Loucy (cell line): ENCODE results near the gene CCDC69.
"Not testable (repeated sequence)": the region's sequence is repeated elsewhere in the genome, so short reads cannot be mapped to it uniquely, and the experiment has no call there.

Source experiments
- H2AFZ ChIP-seq: fragments of 200-600 bp; sonication (generic); 2 replicates; pipeline ENCODE4 v1.6.0; 2016; ENCODE audit warnings: antibody characterized with exemption, mild to moderate bottlenecking, low read length, moderate library complexity
- H3F3A ChIP-seq: fragments of 200-600 bp; 2 replicates; pipeline ENCODE4 v1.6.0; 2016; ENCODE audit warnings: antibody characterized with exemption, low read depth, mild to moderate bottlenecking
- H3K27me3 ChIP-seq: fragments of 200-600 bp; sonication (generic); 2 replicates; pipeline ENCODE4 v1.6.1; 2014; ENCODE audit warnings: low read length, mild to moderate bottlenecking; ENCODE audit not compliant: insufficient read depth, poor library complexity, severe bottlenecking
- H3K36me3 ChIP-seq: fragments of 200-600 bp; sonication (generic); 2 replicates; pipeline ENCODE4 v1.6.1; 2016; ENCODE audit warnings: low read length; ENCODE audit not compliant: insufficient read depth
- H3K4me1 ChIP-seq: fragments of 200-600 bp; sonication (generic); 2 replicates; pipeline ENCODE4 v1.5.1; 2014; ENCODE audit warnings: low read length, mild to moderate bottlenecking; ENCODE audit not compliant: insufficient read depth, poor library complexity, severe bottlenecking
- H3K4me2 ChIP-seq: fragments of 200-600 bp; sonication (generic); 2 replicates; pipeline ENCODE4 v1.6.0; 2014; ENCODE audit warnings: antibody characterized with exemption, low read length, low read depth, mild to moderate bottlenecking; ENCODE audit not compliant: poor library complexity, severe bottlenecking
- H3K4me3 ChIP-seq: fragments of 200-600 bp; sonication (generic); 2 replicates; pipeline ENCODE4 v1.5.1; 2014; ENCODE audit warnings: low read length, mild to moderate bottlenecking, mixed read lengths; ENCODE audit not compliant: poor library complexity, severe bottlenecking
- H3K79me2 ChIP-seq: fragments of 200-600 bp; sonication (generic); 2 replicates; pipeline ENCODE4 v1.6.1; 2014; ENCODE audit warnings: low read length; ENCODE audit not compliant: insufficient read depth
- H3K9ac ChIP-seq: fragments of 200-600 bp; sonication (generic); 2 replicates; pipeline ENCODE4 v1.6.0; 2014; ENCODE audit warnings: mild to moderate bottlenecking, low read depth, low read length, moderate library complexity; ENCODE audit not compliant: poor library complexity, severe bottlenecking
- H3K9me2 ChIP-seq: fragments of 200-600 bp; sonication (generic); replicated peaks from 2 replicates; pipeline ENCODE4 v1.6.1; 2016; ENCODE audit warnings: low read depth, low read length, mixed read lengths
- H3K9me3 ChIP-seq: fragments of 200-600 bp; sonication (generic); 2 replicates; pipeline ENCODE4 v1.6.1; 2014; ENCODE audit warnings: mild to moderate bottlenecking, antibody characterized with exemption, low read length, low read depth; ENCODE audit not compliant: insufficient read depth
- H4K20me1 ChIP-seq: fragments of 200-600 bp; sonication (generic); 2 replicates; pipeline ENCODE4 v1.6.0; 2014; ENCODE audit warnings: antibody characterized with exemption, low read length, mild to moderate bottlenecking; ENCODE audit not compliant: insufficient read depth, poor library complexity, severe bottlenecking
- CTCF ChIP-seq: fragments of 200-600 bp; sonication (generic); conservative IDR thresholded peaks from 2 replicates; pipeline ENCODE4 v1.5.1; 2014; ENCODE audit warnings: mild to moderate bottlenecking, antibody characterized with exemption, low read length
- EZH2phosphoT487 ChIP-seq: fragments of 200-600 bp; IDR thresholded peaks from 2 replicates; pipeline ENCODE4 v1.6.1; 2018; ENCODE audit warnings: antibody characterized with exemption, mild to moderate bottlenecking, moderate library complexity, borderline replicate concordance

CCDC69 gene

GRCh38 chr5:151243564-151243963, 19.7 kb upstream of the CCDC69 start:
- H3K36me3 ChIP-seq = no peaks in the 10 kb centered on the region
- TF ChIP-seq CTCF (no peak), EZH2phosphoT487 (no peak)
- no peaks in the 10 kb centered on the region for H3K9me3 ChIP-seq
- H4K20me1 ChIP-seq = no peaks in the 10 kb centered on the region
- no peaks in the 10 kb centered on the region for H3K9me2 ChIP-seq
- peaks cover 3% of the 10 kb centered on the region for H3K4me1 ChIP-seq
- H2AFZ ChIP-seq = no peak overlapping the region
- H3K79me2 ChIP-seq = no peaks in the 10 kb centered on the region
- H3K4me2 ChIP-seq = no peak overlapping the region
- no peak overlapping the region for H3K4me3 ChIP-seq
- H3K27me3 ChIP-seq = no peaks in the 10 kb centered on the region
- H3F3A ChIP-seq = no peaks in the 10 kb centered on the region
- H3K9ac ChIP-seq = no peak overlapping the region

GRCh38 chr5:151243127-151243526, 19.2 kb upstream of the CCDC69 start:
- H3K36me3 ChIP-seq = no peaks in the 10 kb centered on the region

GRCh38 chr5:151240924-151241635, 17.2 kb upstream of the CCDC69 start:
- H3K27me3 ChIP-seq = no peaks in the 10 kb centered on the region
- H3K4me1 ChIP-seq = peaks cover 3% of the 10 kb centered on the region
- no peak overlapping the region for H3K4me3 ChIP-seq
- no peak overlapping the region for H3K9ac ChIP-seq
- H2AFZ ChIP-seq = no peak overlapping the region
- no peaks in the 10 kb centered on the region for H3K9me2 ChIP-seq
- H4K20me1 ChIP-seq = no peaks in the 10 kb centered on the region
- H3K36me3 ChIP-seq = no peaks in the 10 kb centered on the region
- TF ChIP-seq CTCF = no peak
- TF ChIP-seq EZH2phosphoT487 = no peak
- no peaks in the 10 kb centered on the region for H3K9me3 ChIP-seq
- no peaks in the 10 kb centered on the region for H3F3A ChIP-seq
- no peaks in the 10 kb centered on the region for H3K79me2 ChIP-seq
- H3K4me2 ChIP-seq = no peak overlapping the region

More at GRCh38 chr5:151243127-151243526, 19.2 kb upstream of the CCDC69 start:
- H2AFZ ChIP-seq = no peak overlapping the region
- H3F3A ChIP-seq = no peaks in the 10 kb centered on the region
- H3K4me3 ChIP-seq = no peak overlapping the region
- no peaks in the 10 kb centered on the region for H4K20me1 ChIP-seq
- no peak for TF ChIP-seq CTCF
- TF ChIP-seq EZH2phosphoT487 = no peak
- no peak overlapping the region for H3K9ac ChIP-seq
- no peak overlapping the region for H3K4me2 ChIP-seq
- H3K9me3 ChIP-seq = no peaks in the 10 kb centered on the region
- peaks cover 3% of the 10 kb centered on the region for H3K4me1 ChIP-seq
- no peaks in the 10 kb centered on the region for H3K27me3 ChIP-seq
- H3K9me2 ChIP-seq = no peaks in the 10 kb centered on the region
- H3K79me2 ChIP-seq = no peaks in the 10 kb centered on the region

GRCh38 chr5:151240268-151240835, 16.5 kb upstream of the CCDC69 start:
- H3K36me3 ChIP-seq, H3K9ac ChIP-seq, H3K79me2 ChIP-seq, H3F3A ChIP-seq, H2AFZ ChIP-seq, H4K20me1 ChIP-seq, H3K9me2 ChIP-seq, H3K9me3 ChIP-seq, H3K4me1 ChIP-seq, H3K4me3 ChIP-seq, H3K27me3 ChIP-seq, H3K4me2 ChIP-seq: not testable (repeated sequence)
